Measurements from ENCODE around the gene LRBA. TPM values are rescaled to one million over a fixed set of nuclear protein-coding genes. Genes with fewer than 3 reads are reported as not detected.

LRBA gene
- total RNA-seq, 1 donor from 2014 or later: 28.2 TPM

- Mint-ChIP-seq H3K4me3 (peak overlapping the region; percentile 100), H3K9me3 (no peaks in the 10 kb centered on the region), H3K27me3 (ENCODE audit: low read depth) (no peaks in the 10 kb centered on the region), H3K4me1 (peaks cover 21% of the 10 kb centered on the region), H3K27ac (ENCODE audit: unreplicated experiment) (no peak overlapping the region), H3K36me3 (ENCODE audit: low read depth) (no peaks in the 10 kb centered on the region)
- TF ChIP-seq CTCF (conservative IDR thresholded peaks at IDR 0.05): no peak
- no peak for DNase-seq (ENCODE audit: low read depth, low spot score)
Measured at GRCh38 chr4:151013944-151014343, 1.1 kb downstream of the LRBA start.

- TF ChIP-seq CTCF (conservative IDR thresholded peaks at IDR 0.05): no peak
- H3K4me1 Mint-ChIP-seq: peaks cover 21% of the 10 kb centered on the region
- no peaks in the 10 kb centered on the region for H3K27me3 Mint-ChIP-seq (ENCODE audit: low read depth)
- DNase-seq (ENCODE audit: low read depth, low spot score): no peak
- H3K27ac Mint-ChIP-seq (ENCODE audit: unreplicated experiment): no peak overlapping the region
- peak overlapping the region; percentile 100 for H3K4me3 Mint-ChIP-seq
- H3K9me3 Mint-ChIP-seq: no peaks in the 10 kb centered on the region
- no peaks in the 10 kb centered on the region for H3K36me3 Mint-ChIP-seq (ENCODE audit: low read depth)
Measured at GRCh38 chr4:151013491-151013890, 1.6 kb downstream of the LRBA start.

GRCh38 chr4:151012820-151013219 lies 2.3 kb downstream of the LRBA start:
- H3K4me3 Mint-ChIP-seq: peak overlapping the region; percentile 48

GRCh38 chr4:151012376-151012775 lies 2.7 kb downstream of the LRBA start:
- Mint-ChIP-seq H3K4me3 (peak overlapping the region; percentile 54), H3K36me3 (ENCODE audit: low read depth) (no peaks in the 10 kb centered on the region), H3K27ac (ENCODE audit: unreplicated experiment) (no peak overlapping the region), H3K4me1 (peaks cover 21% of the 10 kb centered on the region), H3K27me3 (ENCODE audit: low read depth) (no peaks in the 10 kb centered on the region), H3K9me3 (no peaks in the 10 kb centered on the region)
- no peak for TF ChIP-seq CTCF (conservative IDR thresholded peaks at IDR 0.05)
- no peak for DNase-seq (ENCODE audit: low read depth, low spot score)

More at GRCh38 chr4:151012820-151013219, 2.3 kb downstream of the LRBA start:
- no peaks in the 10 kb centered on the region for H3K27me3 Mint-ChIP-seq (ENCODE audit: low read depth)
- H3K9me3 Mint-ChIP-seq: no peaks in the 10 kb centered on the region
- no peak overlapping the region for H3K27ac Mint-ChIP-seq (ENCODE audit: unreplicated experiment)
- peaks cover 21% of the 10 kb centered on the region for H3K4me1 Mint-ChIP-seq
- DNase-seq (ENCODE audit: low read depth, low spot score): no peak
- no peaks in the 10 kb centered on the region for H3K36me3 Mint-ChIP-seq (ENCODE audit: low read depth)
- TF ChIP-seq CTCF (conservative IDR thresholded peaks at IDR 0.05): no peak

GRCh38 chr4:151004222-151004621 lies 10.9 kb downstream of the LRBA start:
- Mint-ChIP-seq H3K4me3 (no peak overlapping the region), H3K27me3 (ENCODE audit: low read depth) (no peaks in the 10 kb centered on the region), H3K4me1 (no peaks in the 10 kb centered on the region)

More at GRCh38 chr4:151004222-151004621, 10.9 kb downstream of the LRBA start:
- peaks cover 7% of the 10 kb centered on the region for H3K36me3 Mint-ChIP-seq (ENCODE audit: low read depth)
- no peaks in the 10 kb centered on the region for H3K9me3 Mint-ChIP-seq
- DNase-seq (ENCODE audit: low read depth, low spot score): no peak
- TF ChIP-seq CTCF (conservative IDR thresholded peaks at IDR 0.05): no peak
- no peak overlapping the region for H3K27ac Mint-ChIP-seq (ENCODE audit: unreplicated experiment)
